HepG2 (cell line): ENCODE data around the gene PLEKHN1. TPM values are rescaled to one million over a fixed set of nuclear protein-coding genes. Genes with fewer than 3 reads are reported as not detected.

Experiments
- BCL6 ChIP-seq: IDR thresholded peaks from 2 replicates; pipeline ENCODE4 v1.6.1; 2016; ENCODE audit warnings: missing genetic modification reagents, missing compliant biosample characterization
- DR1 ChIP-seq: sonication (generic); formaldehyde crosslinking; IDR thresholded peaks from 2 replicates; pipeline ENCODE4 v1.8.0; 2021; ENCODE audit warnings: mild to moderate bottlenecking, missing genetic modification reagents, inconsistent platforms
- KDM3A ChIP-seq: IDR thresholded peaks from 2 replicates; pipeline ENCODE4 v1.6.1; 2018; ENCODE audit warnings: low read depth, missing compliant biosample characterization
- NAIF1 ChIP-seq: sonication (generic); formaldehyde crosslinking; IDR thresholded peaks from 2 replicates; pipeline ENCODE4 v1.5.0; 2020; ENCODE audit warnings: mild to moderate bottlenecking, missing genetic modification reagents, borderline replicate concordance
- RBFOX2 ChIP-seq: fragments of 200-400 bp; formaldehyde crosslinking; IDR thresholded peaks from 2 replicates; pipeline ENCODE4 v1.6.1; 2017; ENCODE audit warnings: low read depth, mild to moderate bottlenecking, low read length
- TARDBP ChIP-seq: sonication (generic); formaldehyde crosslinking; IDR thresholded peaks from 2 replicates; pipeline ENCODE4 v1.8.0; 2022; ENCODE audit warnings: mild to moderate bottlenecking, missing genetic modification reagents
- ZBTB7B ChIP-seq: sonication (generic); formaldehyde crosslinking; IDR thresholded peaks from 2 replicates; pipeline ENCODE4 v1.4.0; 2020; ENCODE audit warnings: missing genetic modification reagents
- ZNF34 ChIP-seq: sonication (generic); formaldehyde crosslinking; IDR thresholded peaks from 2 replicates; pipeline ENCODE4 v1.4.0; 2020; ENCODE audit warnings: mild to moderate bottlenecking, missing genetic modification reagents, borderline replicate concordance
- ZNF563 ChIP-seq: sonication (generic); formaldehyde crosslinking; IDR thresholded peaks from 2 replicates; pipeline ENCODE4 v1.8.0; 2022; ENCODE audit warnings: mild to moderate bottlenecking, moderate library complexity, missing genetic modification reagents
- ZNF619 ChIP-seq: sonication (generic); formaldehyde crosslinking; IDR thresholded peaks from 2 replicates; pipeline ENCODE4 v1.4.0; 2020; ENCODE audit warnings: mild to moderate bottlenecking, missing genetic modification reagents
- ZNF713 ChIP-seq: sonication (generic); formaldehyde crosslinking; IDR thresholded peaks from 2 replicates; pipeline ENCODE4 v1.4.0; 2020; ENCODE audit warnings: mild to moderate bottlenecking, missing genetic modification reagents
- polyA plus RNA-seq, 8 experiments: library from polyadenylated mRNA; depleted of rRNA in 3 of 8; stranded (reverse) in 7 of 8; unstranded in 1 of 8; fragments of >200 nt; fragmentation: Illumina TruSeq in 4 of 8; extraction: Trizol in 4 of 8; gene quantifications; 2 replicates each; pipeline versions ENCODE4 v1.2.1 to v1.2.3, GENCODE V29; 2011 to 2016; ENCODE audit warnings: low read depth in 4 of 8, missing spikeins in 1 of 8, mixed read lengths in 1 of 8; ENCODE audit not compliant: insufficient read depth in 1 of 8
- total RNA-seq, 5 experiments: library from RNA; depleted of rRNA; stranded (reverse); fragments of >200 nt; fragmentation: Illumina TruSeq; extraction: Trizol; gene quantifications; 2 replicates each; pipeline ENCODE4 v1.2.3, GENCODE V29; 2016; ENCODE audit warnings: low read depth in 1 of 5
- TF ChIP-seq, protein P1 (sequence below): sonication (generic); formaldehyde crosslinking; IDR thresholded peaks from 2 replicates; pipeline ENCODE4 v1.4.0; 2020; ENCODE audit warnings: missing genetic modification reagents
- TF ChIP-seq, protein P2 (sequence below): sonication (generic); formaldehyde crosslinking; IDR thresholded peaks from 2 replicates; pipeline ENCODE4 v1.8.1; 2023; ENCODE audit warnings: mild to moderate bottlenecking, missing genetic modification reagents
- TF ChIP-seq, protein P3 (sequence below): sonication (generic); formaldehyde crosslinking; IDR thresholded peaks from 2 replicates; pipeline ENCODE4 v1.5.1; 2020; ENCODE audit warnings: mild to moderate bottlenecking, moderate library complexity, missing genetic modification reagents
- TF ChIP-seq, protein P4 (sequence below): sonication (generic); formaldehyde crosslinking; IDR thresholded peaks from 2 replicates; pipeline ENCODE4 v1.8.0; 2022; ENCODE audit warnings: missing genetic modification reagents, mild to moderate bottlenecking, moderate library complexity, borderline replicate concordance
- TF ChIP-seq, protein P5 (sequence below): sonication (generic); formaldehyde crosslinking; conservative IDR thresholded peaks from 2 replicates; pipeline ENCODE4 v1.8.0; 2022; ENCODE audit warnings: missing genetic modification reagents
- TF ChIP-seq, protein P6 (sequence below): sonication (generic); formaldehyde crosslinking; IDR thresholded peaks from 2 replicates; pipeline ENCODE4 v1.4.0; 2020; ENCODE audit warnings: missing genetic modification reagents

Gene PLEKHN1
- total and polyA plus RNA-seq, 2 of the 13 experiments (the other 11 are each of a cell fraction or from before 2014, with no cell fraction given): 0.42 to 0.58 TPM

DNA sequence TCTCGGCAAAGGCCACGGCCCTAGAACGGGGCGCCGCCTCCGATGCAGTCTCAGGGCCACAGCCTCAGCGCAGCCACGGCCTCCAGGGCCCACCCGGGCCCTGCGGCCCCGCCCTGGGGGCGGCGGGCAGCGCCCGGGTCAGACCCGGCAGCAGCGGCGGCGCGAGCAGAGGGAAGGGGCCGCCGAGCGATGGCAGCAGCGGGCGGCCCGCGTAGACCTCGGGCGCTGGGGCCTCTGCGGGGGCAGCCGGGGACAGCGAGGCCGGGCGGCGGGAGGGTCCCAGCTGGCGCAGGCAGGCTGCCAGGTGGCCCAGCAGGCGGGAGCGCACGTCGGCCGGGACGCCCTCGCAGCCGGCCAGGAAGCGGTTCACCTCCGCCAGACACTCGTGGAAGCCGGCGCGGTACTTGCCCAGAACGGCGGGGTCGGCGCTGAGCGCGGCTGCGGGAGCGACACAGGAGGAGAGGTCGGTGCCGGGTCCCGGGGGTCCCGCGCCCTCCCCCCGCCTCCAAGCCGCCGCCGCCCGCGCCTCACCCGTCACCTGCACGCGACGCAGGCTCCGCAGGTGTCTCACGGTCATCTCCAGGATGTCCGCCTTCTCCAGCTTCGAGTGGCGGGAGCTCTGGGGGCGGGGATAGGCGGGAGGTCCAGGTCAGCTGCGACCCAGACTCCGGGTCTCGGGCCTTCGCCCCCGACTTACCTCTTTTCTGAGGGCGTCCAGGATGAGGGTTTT is 32.9 kb downstream of the PLEKHN1 start (continued):
- TF ChIP-seq NAIF1: no peak
- TF ChIP-seq, protein P1, sequence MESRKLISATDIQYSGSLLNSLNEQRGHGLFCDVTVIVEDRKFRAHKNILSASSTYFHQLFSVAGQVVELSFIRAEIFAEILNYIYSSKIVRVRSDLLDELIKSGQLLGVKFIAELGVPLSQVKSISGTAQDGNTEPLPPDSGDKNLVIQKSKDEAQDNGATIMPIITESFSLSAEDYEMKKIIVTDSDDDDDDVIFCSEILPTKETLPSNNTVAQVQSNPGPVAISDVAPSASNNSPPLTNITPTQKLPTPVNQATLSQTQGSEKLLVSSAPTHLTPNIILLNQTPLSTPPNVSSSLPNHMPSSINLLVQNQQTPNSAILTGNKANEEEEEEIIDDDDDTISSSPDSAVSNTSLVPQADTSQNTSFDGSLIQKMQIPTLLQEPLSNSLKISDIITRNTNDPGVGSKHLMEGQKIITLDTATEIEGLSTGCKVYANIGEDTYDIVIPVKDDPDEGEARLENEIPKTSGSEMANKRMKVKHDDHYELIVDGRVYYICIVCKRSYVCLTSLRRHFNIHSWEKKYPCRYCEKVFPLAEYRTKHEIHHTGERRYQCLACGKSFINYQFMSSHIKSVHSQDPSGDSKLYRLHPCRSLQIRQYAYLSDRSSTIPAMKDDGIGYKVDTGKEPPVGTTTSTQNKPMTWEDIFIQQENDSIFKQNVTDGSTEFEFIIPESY (CRISPR knock-in tag): no peak
- TF ChIP-seq ZNF34 (CRISPR knock-in tag): no peak
- TF ChIP-seq, protein P2, sequence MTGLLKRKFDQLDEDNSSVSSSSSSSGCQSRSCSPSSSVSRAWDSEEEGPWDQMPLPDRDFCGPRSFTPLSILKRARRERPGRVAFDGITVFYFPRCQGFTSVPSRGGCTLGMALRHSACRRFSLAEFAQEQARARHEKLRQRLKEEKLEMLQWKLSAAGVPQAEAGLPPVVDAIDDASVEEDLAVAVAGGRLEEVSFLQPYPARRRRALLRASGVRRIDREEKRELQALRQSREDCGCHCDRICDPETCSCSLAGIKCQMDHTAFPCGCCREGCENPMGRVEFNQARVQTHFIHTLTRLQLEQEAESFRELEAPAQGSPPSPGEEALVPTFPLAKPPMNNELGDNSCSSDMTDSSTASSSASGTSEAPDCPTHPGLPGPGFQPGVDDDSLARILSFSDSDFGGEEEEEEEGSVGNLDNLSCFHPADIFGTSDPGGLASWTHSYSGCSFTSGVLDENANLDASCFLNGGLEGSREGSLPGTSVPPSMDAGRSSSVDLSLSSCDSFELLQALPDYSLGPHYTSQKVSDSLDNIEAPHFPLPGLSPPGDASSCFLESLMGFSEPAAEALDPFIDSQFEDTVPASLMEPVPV: 0 out of 2 replicates have a peak, but pooled peaks have one; percentile 41
- TF ChIP-seq ZNF713 (CRISPR knock-in tag): no peak
- TF ChIP-seq TARDBP (CRISPR knock-in tag): no peak
- TF ChIP-seq ZBTB7B (CRISPR knock-in tag): peak; percentile 50; the same call in 1 of the 2 replicates
- TF ChIP-seq, protein P3, sequence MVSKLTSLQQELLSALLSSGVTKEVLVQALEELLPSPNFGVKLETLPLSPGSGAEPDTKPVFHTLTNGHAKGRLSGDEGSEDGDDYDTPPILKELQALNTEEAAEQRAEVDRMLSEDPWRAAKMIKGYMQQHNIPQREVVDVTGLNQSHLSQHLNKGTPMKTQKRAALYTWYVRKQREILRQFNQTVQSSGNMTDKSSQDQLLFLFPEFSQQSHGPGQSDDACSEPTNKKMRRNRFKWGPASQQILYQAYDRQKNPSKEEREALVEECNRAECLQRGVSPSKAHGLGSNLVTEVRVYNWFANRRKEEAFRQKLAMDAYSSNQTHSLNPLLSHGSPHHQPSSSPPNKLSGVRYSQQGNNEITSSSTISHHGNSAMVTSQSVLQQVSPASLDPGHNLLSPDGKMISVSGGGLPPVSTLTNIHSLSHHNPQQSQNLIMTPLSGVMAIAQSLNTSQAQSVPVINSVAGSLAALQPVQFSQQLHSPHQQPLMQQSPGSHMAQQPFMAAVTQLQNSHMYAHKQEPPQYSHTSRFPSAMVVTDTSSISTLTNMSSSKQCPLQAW (CRISPR knock-in tag): no peak
- peak; percentile 12; the same call in 1 of the 2 replicates for TF ChIP-seq RBFOX2
- 0 out of 2 replicates have a peak, but pooled peaks have one; percentile 14 for TF ChIP-seq KDM3A (CRISPR knock-in tag)
- TF ChIP-seq, protein P4, sequence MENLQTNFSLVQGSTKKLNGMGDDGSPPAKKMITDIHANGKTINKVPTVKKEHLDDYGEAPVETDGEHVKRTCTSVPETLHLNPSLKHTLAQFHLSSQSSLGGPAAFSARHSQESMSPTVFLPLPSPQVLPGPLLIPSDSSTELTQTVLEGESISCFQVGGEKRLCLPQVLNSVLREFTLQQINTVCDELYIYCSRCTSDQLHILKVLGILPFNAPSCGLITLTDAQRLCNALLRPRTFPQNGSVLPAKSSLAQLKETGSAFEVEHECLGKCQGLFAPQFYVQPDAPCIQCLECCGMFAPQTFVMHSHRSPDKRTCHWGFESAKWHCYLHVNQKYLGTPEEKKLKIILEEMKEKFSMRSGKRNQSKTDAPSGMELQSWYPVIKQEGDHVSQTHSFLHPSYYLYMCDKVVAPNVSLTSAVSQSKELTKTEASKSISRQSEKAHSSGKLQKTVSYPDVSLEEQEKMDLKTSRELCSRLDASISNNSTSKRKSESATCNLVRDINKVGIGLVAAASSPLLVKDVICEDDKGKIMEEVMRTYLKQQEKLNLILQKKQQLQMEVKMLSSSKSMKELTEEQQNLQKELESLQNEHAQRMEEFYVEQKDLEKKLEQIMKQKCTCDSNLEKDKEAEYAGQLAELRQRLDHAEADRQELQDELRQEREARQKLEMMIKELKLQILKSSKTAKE: no peak
- no peak for TF ChIP-seq DR1 (CRISPR knock-in tag)
- TF ChIP-seq BCL6 (CRISPR knock-in tag): no peak
- peak; percentile 40; the same call in 1 of the 2 replicates for TF ChIP-seq ZNF563 (CRISPR knock-in tag)
- TF ChIP-seq, protein P5, sequence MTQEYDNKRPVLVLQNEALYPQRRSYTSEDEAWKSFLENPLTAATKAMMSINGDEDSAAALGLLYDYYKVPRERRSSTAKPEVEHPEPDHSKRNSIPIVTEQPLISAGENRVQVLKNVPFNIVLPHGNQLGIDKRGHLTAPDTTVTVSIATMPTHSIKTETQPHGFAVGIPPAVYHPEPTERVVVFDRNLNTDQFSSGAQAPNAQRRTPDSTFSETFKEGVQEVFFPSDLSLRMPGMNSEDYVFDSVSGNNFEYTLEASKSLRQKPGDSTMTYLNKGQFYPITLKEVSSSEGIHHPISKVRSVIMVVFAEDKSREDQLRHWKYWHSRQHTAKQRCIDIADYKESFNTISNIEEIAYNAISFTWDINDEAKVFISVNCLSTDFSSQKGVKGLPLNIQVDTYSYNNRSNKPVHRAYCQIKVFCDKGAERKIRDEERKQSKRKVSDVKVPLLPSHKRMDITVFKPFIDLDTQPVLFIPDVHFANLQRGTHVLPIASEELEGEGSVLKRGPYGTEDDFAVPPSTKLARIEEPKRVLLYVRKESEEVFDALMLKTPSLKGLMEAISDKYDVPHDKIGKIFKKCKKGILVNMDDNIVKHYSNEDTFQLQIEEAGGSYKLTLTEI: no peak
- TF ChIP-seq, protein P6, sequence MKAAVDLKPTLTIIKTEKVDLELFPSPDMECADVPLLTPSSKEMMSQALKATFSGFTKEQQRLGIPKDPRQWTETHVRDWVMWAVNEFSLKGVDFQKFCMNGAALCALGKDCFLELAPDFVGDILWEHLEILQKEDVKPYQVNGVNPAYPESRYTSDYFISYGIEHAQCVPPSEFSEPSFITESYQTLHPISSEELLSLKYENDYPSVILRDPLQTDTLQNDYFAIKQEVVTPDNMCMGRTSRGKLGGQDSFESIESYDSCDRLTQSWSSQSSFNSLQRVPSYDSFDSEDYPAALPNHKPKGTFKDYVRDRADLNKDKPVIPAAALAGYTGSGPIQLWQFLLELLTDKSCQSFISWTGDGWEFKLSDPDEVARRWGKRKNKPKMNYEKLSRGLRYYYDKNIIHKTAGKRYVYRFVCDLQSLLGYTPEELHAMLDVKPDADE: no peak; the same call in 1 of the 2 replicates
- TF ChIP-seq ZNF619 (CRISPR knock-in tag): no peak
